Measurements from ENCODE around the gene DLG5.

Gene DLG5

GRCh38 chr10:77817541-77817940, 109.0 kb downstream of the DLG5 start:
- no peak for DNase-seq

GRCh38 chr10:77816311-77816710, 110.2 kb downstream of the DLG5 start:
- DNase-seq: no peak

GRCh38 chr10:77812741-77813140, 113.8 kb downstream of the DLG5 start:
- no peak for DNase-seq

DNA sequence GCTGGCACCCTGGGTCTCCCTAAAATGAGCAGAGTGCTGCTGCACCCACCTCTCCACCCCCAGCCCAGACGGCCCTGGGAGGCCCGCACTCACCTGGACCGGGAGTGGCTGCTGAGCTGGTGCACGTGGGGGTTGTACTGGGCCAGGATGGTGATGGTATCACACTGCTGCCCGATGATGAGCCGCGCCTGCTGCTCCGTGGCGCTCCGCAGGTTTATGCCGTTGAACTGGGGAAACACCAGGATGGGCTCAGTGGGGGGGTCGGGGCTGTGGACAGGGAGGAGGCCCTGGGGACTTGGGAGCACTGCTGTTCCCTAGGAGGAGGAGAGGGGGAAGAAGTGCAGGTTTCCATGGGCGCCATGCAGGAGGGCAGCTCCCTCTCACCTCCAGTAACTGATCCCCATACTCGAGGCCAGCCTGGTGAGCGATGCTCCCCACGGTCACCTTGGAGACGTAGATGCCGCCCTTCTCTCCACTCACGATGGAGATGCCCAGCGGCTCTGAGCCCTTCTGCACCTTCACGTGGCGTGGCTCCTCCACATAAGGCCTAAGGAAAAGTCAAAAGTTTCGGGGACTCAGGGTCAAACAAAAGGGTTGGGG, 114.6 kb downstream of the DLG5 start:
- DNase-seq: no peak

DNA sequence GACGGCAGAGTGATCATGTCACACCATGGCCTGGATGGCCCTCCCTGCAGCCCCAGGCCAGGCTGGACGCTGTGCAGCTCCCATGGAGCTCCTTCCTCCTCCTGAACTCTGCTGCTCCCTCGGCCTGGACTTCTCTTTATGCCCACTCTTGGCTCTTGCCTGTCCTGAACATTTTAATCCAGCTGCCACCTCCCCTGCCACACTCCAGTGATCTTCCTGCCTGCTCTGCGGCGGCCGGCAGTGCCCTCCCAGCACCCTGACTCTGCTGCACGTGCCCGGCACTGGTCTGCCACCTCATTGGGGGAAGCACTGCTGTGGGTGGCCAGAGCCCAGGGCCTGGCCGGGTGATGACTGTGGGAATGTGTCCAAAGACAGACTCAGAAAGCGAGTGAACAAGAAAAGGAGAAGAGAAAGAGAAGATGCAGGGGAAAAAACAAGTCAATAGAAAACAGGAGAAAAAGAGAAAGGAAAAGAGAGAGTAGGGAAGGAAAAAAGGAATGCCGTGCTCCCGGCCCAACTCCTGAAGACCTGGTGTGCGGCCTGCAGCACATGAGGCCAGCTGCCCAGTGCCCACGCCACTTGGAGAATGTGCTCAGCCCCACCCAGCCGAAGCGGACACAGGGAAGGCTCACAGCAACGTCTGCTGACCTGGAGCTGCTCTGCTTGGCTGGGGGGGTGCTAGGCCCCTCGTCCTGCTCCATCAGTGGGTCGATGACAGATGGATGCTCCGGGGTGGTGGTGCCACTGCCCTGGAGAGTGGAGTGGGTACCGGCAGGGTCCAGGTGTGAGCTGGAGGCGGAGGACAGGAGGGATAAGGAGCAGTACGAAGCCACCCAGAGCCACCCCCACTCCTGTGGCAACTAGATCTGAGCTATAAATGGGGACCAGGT, 115.9 kb downstream of the DLG5 start:
- DNase-seq: no peak

GRCh38 chr10:77809336-77809735, 117.2 kb downstream of the DLG5 start:
- no peak for DNase-seq

GRCh38 chr10:77807706-77808105, 118.8 kb downstream of the DLG5 start:
- DNase-seq: no peak

- DNase-seq: no peak
These were observed 119.9 kb downstream of the DLG5 start for GRCh38 chr10:77806511-77807157.

DNA sequence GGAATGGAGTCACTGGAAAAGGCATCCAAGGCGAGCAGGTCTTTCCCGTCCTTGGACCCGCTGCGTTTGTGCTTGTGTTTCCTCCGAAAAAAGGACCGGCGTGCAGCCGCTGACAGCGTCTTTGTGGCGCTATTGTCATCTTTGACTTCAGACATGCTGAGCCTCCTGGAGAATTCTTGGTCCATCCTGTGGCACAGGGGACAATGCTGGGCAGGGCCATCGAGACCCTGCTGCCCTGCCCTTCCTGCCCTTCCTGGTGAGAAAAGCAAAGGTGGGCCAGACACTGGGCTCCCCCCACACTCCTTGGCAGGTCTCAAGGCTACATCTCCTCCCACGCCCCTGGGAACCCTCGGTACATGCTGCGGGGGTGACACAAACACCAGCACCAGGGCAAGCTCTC, 120.9 kb downstream of the DLG5 start:
- DNase-seq: no peak

- DNase-seq: no peak
These were observed 122.2 kb downstream of the DLG5 start for GRCh38 chr10:77804371-77804770.

DNA sequence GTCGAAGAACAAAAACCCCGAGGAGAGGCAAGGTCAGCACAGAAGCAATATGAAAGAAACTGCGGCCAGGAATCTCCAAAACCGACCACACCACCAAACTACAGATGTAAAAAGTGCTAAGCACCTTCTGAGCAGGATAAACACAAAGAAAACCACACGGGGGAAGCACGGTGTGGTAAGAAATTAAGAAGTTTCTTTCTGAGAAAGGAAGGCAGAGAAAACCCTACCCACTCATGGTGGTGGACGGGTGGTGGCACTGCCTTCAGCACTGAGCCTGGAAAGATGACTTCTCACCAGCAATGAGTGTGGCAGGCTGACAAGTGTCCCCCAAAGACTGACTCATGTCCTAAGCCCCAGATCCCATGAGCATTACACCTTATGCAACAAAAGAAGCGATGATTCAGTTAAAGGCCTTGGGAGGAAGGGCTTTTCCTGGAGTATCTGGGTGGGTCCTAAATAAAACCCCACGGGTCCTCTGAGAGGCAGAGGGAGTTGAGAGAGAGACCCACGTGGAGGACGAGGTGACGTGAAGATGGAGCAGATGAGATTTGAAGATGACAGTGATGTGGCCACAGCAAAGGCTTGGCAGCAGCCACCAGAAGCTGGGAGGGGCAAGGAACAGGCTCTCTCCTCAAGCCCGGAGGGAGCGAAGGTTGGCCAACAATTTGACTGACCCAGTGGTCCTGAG, 124.9 kb downstream of the DLG5 start:
- DNase-seq: no peak

- DNase-seq: no peak
These were observed 125.8 kb downstream of the DLG5 start for GRCh38 chr10:77800738-77801266.

GRCh38 chr10:77800320-77800719, 126.2 kb downstream of the DLG5 start:
- no peak for DNase-seq

DNA sequence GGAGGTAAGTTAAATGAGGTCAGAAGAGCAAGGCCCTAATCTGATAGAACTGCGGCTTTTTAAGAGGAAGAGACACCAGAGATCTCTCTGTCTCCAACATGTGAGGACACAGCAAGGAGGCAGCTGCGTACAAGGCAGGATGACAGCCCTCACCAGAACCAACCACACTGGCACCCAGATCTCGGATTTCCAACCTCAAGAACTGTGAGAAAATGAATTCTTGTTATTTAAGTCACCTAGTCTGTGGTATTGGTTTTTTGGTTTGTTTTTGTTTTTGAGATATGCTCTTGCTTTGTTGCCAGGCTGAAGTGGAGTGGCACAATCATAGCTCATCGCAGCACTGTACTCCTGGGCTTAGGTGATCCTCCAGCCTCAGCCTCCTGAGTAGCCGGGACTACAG, 127.2 kb downstream of the DLG5 start:
- DNase-seq: no peak

GRCh38 chr10:77798940-77799339, 127.6 kb downstream of the DLG5 start:
- DNase-seq: no peak

DNA sequence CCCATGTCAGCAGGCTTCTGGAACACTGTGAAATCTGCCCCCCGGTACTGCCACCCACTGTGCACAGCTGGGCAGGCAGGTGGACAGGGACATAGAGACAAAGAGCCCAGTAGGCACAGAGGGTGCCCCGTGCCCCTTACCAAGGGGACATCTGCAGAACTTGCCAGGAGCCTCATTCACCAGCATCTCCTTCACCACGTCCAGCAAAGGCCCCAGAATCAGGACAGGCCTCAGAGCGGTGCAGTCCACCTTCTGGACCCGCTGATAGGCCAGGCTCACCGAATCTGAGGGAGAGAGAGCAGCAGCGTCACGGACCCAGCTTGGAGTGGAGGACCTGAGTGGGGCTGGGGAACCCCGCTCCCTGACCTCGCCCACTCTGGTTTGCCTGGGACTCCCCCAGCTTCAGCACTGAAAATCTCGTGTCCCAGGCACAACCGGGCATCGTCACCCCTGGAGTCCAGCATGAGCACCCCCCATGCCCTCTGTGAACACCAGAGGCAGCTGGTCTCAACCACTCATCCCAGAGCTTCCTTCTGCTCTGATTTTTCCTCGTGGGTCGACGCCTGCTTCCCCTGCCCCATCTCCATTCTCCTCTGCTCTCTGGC, 130.1 kb downstream of the DLG5 start:
- DNase-seq: no peak

GRCh38 chr10:77795426-77796055, 131.0 kb downstream of the DLG5 start:
- no peak for DNase-seq

- DNase-seq: no peak
These were observed 132.1 kb downstream of the DLG5 start for GRCh38 chr10:77794256-77795142.

DNA sequence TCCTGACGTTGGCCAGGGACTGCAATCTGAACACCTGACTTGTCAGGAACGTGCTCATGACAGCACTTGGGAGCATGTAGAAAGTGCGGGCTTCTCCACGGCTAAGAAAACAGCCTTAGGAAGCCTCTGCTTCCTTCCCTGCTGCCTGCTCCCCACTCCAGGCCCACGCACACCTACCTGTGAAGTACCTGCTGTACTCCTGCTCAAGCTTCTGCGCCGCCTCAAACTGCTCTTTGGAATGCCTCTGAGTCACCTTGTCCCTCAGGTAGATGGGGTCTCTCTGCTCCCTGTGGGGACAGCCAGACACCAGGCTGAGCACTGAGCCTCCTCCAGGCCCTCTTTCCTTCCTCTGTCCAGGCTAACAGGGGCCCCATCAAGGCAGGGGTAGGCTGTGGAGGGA, 132.7 kb downstream of the DLG5 start:
- no peak for DNase-seq

DNA sequence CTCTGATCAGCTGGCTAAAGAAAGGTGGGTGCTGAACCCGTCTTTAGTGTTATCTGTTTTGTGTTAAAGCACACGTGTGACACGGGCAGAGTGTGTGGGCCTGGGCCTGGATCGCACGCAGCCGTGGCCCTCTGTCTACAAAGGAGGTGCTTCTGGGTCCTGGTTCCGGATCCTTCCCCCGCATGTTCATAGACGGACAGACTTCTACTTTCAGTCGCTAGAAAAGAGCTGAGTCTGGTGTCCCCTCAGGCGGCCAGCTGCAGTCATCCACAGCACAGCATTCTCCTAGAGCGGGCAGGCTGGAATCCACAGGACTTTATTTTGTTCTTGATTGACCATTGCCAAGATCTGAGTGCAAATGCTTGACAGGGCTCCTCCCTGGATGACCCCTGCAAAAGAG, 134.4 kb downstream of the DLG5 start:
- no peak for DNase-seq

- no peak for DNase-seq
These were observed 135.0 kb downstream of the DLG5 start for GRCh38 chr10:77791506-77791905.
